Smooth muscle cell (in vitro differentiated cells): ENCODE data around the gene LCN15. TPM values are rescaled to one million over a fixed set of nuclear protein-coding genes. Genes with fewer than 3 reads are reported as not detected.
A peak's percentile ranks its signal among the peaks of the same experiment; 100 is the strongest.

Source experiments
- DNase-seq: peaks from one replicate; lab custom pipeline; 2025; ENCODE audit not compliant: unreplicated experiment; lab: John Stamatoyannopoulos, UW
- H2AFZ ChIP-seq: fragments of 200-600 bp; sonication (generic); 2 replicates; pipeline ENCODE4 v1.6.0; 2016; ENCODE audit warnings: antibody characterized with exemption, low read depth, mild to moderate bottlenecking
- H3F3A ChIP-seq: fragments of 200-600 bp; sonication (generic); 2 replicates; pipeline ENCODE4 v1.6.0; 2017; ENCODE audit warnings: antibody characterized with exemption, low read depth
- H3K27ac ChIP-seq: fragments of 200-600 bp; sonication (generic); 2 replicates; pipeline ENCODE4 v1.5.1; 2016; ENCODE audit warnings: low read depth, mild to moderate bottlenecking
- H3K27me3 ChIP-seq: fragments of 200-600 bp; sonication (generic); 2 replicates; pipeline ENCODE4 v1.6.1; 2016; ENCODE audit warnings: low read depth, mild to moderate bottlenecking
- H3K36me3 ChIP-seq: fragments of 200-600 bp; sonication (generic); 2 replicates; pipeline ENCODE4 v1.5.1; 2016; ENCODE audit warnings: low read depth
- H3K4me1 ChIP-seq: fragments of 200-600 bp; sonication (generic); 2 replicates; pipeline ENCODE4 v1.5.1; 2016; ENCODE audit warnings: low read depth
- H3K4me2 ChIP-seq: fragments of 200-600 bp; sonication (generic); 2 replicates; pipeline ENCODE4 v1.6.0; 2016; ENCODE audit warnings: mild to moderate bottlenecking
- H3K4me3 ChIP-seq: fragments of 200-600 bp; sonication (generic); 2 replicates; pipeline ENCODE4 v1.5.1; 2016; ENCODE audit warnings: mild to moderate bottlenecking
- H3K79me2 ChIP-seq: fragments of 200-600 bp; sonication (generic); 2 replicates; pipeline ENCODE4 v1.6.0; 2016; ENCODE audit warnings: low read depth, mild to moderate bottlenecking
- H3K9ac ChIP-seq: fragments of 200-600 bp; sonication (generic); 2 replicates; pipeline ENCODE4 v1.6.0; 2016; ENCODE audit warnings: low read depth
- H3K9me3 ChIP-seq: fragments of 200-600 bp; sonication (generic); replicated peaks from 2 replicates; pipeline ENCODE4 v1.5.1; 2016; ENCODE audit warnings: low read depth
- H4K20me1 ChIP-seq: fragments of 200-600 bp; sonication (generic); 2 replicates; pipeline ENCODE4 v1.6.0; 2016; ENCODE audit warnings: low read depth
- CTCF ChIP-seq: fragments of 200-600 bp; sonication (generic); IDR thresholded peaks from 2 replicates; pipeline ENCODE4 v1.5.1; 2017; ENCODE audit warnings: borderline replicate concordance, mild to moderate bottlenecking, antibody characterized with exemption; ENCODE audit not compliant: insufficient read depth, poor library complexity, severe bottlenecking
- WGBS: methylation state at CpG from one replicate; pipeline ENCODE4 v1.1.7; 2016; ENCODE audit warnings: low lambda C conversion rate; 5-methylcytosine and 5-hydroxymethylcytosine counted together
- polyA plus RNA-seq: library from polyadenylated mRNA; unstranded; fragments of >200 nt; fragmentation: Nextera tagmentation; extraction: Ambion mirVana; gene quantifications from 2 replicates; pipeline ENCODE4 v1.2.1, GENCODE V29; 2016
- total RNA-seq: library from RNA; depleted of rRNA; stranded (reverse); fragments of >200 nt; gene quantifications from 2 replicates; pipeline ENCODE4 v1.2.3, GENCODE V29; 2014

The LCN15 gene
- total and polyA plus RNA-seq, 2 experiments from 2014 or later: not detected

GRCh38 chr9:136807281-136808074 is 43.2 kb upstream of the LCN15 start, which contains the start of gene RABL6:
RABL6 (plus strand) TSS chr9:136807948; CDS start chr9:136808197, 249 bp downstream.
- DNase-seq: peak; percentile 43
- 3% methylated on average over 36 of the region's 96 CpGs for WGBS

GRCh38 chr9:136806631-136807201 is 42.4 kb upstream of the LCN15 start:
- Histone ChIP-seq H3K79me2 (peaks cover 38% of the 10 kb centered on the region), H3K27ac (no peak overlapping the region), H3K36me3 (no peaks in the 10 kb centered on the region), H3K4me2 (peak overlapping the region; percentile 89), H4K20me1 (peaks cover 30% of the 10 kb centered on the region), H3K9me3 (no peaks in the 10 kb centered on the region), H3K4me1 (peaks cover 24% of the 10 kb centered on the region), H3K4me3 (peak overlapping the region; percentile 97), H2AFZ (no peak overlapping the region), H3K9ac (no peak overlapping the region), H3K27me3 (no peaks in the 10 kb centered on the region), H3F3A (peaks cover 3% of the 10 kb centered on the region)
- DNase-seq: no peak
- WGBS: 86% methylated on average over 25 of the region's 25 CpGs
- TF ChIP-seq CTCF: no peak

More at GRCh38 chr9:136807281-136808074, 43.2 kb upstream of the LCN15 start, which contains the start of gene RABL6:
- H3K4me2 ChIP-seq: peak within 1 kb of the TSS; percentile 92
- peak within 1 kb of the TSS; percentile 54 for H3K27ac ChIP-seq
- H3K36me3 ChIP-seq: no peaks in the 10 kb centered on the region
- H3K4me3 ChIP-seq: peak within 1 kb of the TSS; percentile 97
- H3K79me2 ChIP-seq: peaks cover 45% of the 10 kb centered on the region
- peak within 1 kb of the TSS; percentile 65 for H3K9ac ChIP-seq
- peaks cover 37% of the 10 kb centered on the region for H4K20me1 ChIP-seq
- H3K27me3 ChIP-seq: no peaks in the 10 kb centered on the region
- H3K4me1 ChIP-seq: peaks cover 24% of the 10 kb centered on the region
- H3K9me3 ChIP-seq: no peaks in the 10 kb centered on the region
- peaks cover 3% of the 10 kb centered on the region for H3F3A ChIP-seq
- TF ChIP-seq CTCF: no peak
- peak within 1 kb of the TSS; percentile 79 for H2AFZ ChIP-seq

- Histone ChIP-seq H3K4me1 (peaks cover 28% of the 10 kb centered on the region), H3K9me3 (no peaks in the 10 kb centered on the region), H2AFZ (no peak overlapping the region), H3K4me3 (no peak overlapping the region), H3K79me2 (peaks cover 31% of the 10 kb centered on the region), H4K20me1 (peaks cover 25% of the 10 kb centered on the region), H3F3A (peaks cover 3% of the 10 kb centered on the region), H3K27ac (no peak overlapping the region), H3K27me3 (no peaks in the 10 kb centered on the region), H3K4me2 (peak overlapping the region; percentile 89), H3K9ac (no peak overlapping the region), H3K36me3 (no peaks in the 10 kb centered on the region)
- DNase-seq: no peak
- no peak for TF ChIP-seq CTCF
- 97% methylated on average over 10 of the region's 10 CpGs for WGBS
Observed at GRCh38 chr9:136806067-136806466, 41.7 kb upstream of the LCN15 start.
